ENCODE data around the gene COMMD4.

The COMMD4 gene

GRCh38 chr15:75356517-75356916 is 20.7 kb downstream of the COMMD4 start:
- DNase-seq (ENCODE audit: low read depth, low spot score) = no peak

GRCh38 chr15:75357976-75358673 is 22.3 kb downstream of the COMMD4 start:
- no peak for DNase-seq (ENCODE audit: low read depth, low spot score)

DNA sequence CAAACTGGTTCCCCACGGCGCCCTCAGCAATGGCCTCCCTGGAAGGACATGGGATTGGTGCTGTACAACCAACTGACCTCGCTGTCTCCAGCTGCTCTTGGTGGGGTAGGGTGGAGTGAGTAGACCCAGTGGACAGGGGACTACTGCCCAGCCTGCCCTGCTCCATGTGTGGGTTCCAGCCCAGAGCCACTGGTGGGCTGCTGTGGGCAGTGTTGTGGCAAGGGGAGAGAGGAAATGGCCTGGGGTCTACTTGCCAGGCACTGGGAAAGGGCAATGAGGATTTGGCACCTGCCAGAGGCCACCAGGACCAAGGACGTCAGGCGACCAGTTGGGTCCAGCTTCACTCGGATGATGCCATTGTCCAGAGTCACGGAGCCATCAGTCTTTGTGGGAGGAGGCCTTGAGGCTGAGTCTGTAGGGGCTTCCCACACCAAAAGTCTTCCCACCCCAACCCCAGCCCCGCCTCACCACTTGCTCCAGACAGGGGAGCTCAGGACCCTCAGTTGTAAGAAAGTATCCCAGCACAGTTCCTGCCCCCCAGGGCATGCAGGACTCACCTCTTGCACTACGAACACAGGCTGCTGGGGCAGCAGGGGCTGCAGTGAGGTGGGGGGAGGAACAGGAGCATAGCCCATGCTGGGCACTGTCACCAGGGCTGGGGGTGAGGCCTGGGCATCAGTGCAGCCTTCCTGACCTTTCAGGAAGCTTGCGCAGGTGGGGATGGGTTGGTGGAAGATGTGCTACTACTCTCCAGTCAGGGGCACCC is 23.1 kb downstream of the COMMD4 start:
- no peak for DNase-seq (ENCODE audit: low read depth, low spot score)

GRCh38 chr15:75359537-75360250 is 23.8 kb downstream of the COMMD4 start:
- DNase-seq (ENCODE audit: low read depth, low spot score) = no peak

DNA sequence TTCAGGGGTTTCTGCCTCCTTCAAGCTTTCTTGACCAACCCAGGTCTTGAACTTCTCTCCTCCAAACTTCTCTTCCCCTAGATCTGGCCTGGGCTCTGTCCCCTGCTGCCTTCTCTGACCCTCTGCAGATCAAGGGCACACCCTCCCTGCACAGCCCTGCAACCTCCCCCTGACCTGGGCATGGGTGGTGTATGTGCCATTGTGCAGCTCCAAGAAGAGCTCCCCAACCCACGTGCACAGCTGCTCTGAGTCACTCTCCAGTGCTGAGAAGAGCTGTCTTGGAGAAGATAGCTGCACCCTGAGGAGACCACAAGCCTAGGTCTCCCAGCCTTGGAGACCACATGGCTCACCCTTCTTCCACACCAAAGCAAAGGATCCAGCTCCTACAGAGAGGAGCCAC is 24.5 kb downstream of the COMMD4 start:
- no peak for DNase-seq (ENCODE audit: low read depth, low spot score)

GRCh38 chr15:75360856-75361255 is 25.0 kb downstream of the COMMD4 start:
- DNase-seq (ENCODE audit: low read depth, low spot score) = no peak

- DNase-seq (ENCODE audit: low read depth, low spot score) = no peak
Observed at GRCh38 chr15:75361361-75361988, 25.6 kb downstream of the COMMD4 start.

DNA sequence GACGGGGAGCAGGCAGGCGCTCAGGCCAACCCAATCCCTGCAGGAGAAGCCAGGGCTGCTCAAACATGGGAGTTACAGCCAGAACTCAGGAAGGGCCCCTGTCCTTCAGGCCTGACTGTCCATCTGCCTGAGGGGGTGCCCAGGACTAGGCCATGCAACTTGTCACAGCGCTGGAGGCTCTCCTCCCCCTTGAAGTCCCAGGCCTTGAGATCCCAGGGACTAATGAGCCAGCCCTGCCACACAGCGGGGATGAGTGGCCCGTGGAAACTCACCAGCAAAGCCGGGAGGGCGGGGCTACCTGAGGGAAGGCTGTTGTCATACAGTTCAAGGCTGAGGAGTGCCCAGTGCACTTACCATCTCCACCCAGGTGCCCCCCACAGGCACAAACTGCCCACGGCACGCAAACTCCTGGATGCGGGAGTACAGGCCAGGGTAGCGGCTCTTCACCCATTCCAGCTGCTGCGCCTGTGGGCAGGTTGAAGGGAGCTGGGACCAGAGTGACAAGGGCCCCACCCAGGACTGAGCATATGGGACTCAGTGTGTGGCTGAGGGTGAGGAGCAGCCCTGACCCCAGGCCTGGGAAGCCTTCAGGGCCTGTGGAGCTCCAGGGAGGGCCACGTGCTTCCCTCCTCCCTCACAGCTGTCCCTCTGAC is 26.3 kb downstream of the COMMD4 start:
- no peak for DNase-seq (ENCODE audit: low read depth, low spot score)

DNA sequence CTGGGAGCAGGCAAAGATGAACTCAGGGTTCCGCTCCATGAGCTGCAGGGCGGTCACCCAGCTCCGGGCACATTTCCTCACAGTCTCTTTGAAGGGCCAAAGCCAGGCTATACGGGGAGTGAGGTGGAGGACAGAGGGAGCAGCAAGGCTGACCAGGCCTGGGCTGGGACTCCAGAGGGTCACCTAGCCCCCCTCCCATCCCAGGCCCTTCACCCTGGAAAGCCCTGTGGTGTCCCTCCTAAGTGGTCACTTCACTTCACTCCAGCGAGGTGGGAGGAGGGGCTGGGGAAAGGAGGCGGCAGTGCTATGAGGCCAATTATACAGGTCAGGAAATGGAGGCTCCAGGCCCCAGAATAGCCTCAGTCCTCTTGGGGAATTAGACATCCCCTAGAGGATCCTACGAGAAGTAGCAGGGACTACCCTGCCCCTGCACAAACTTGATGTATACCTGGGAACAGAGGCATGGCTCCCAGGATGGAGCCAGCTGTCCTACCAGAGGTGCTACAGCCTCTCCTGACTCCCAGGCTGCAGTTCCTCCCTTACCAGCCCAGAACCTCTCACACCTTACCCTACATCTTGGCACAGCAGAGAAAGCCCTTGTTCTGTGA is 26.9 kb downstream of the COMMD4 start:
- no peak for DNase-seq (ENCODE audit: low read depth, low spot score)

- DNase-seq (ENCODE audit: low read depth, low spot score) = no peak
Observed at GRCh38 chr15:75363786-75364185, 27.9 kb downstream of the COMMD4 start.

DNA sequence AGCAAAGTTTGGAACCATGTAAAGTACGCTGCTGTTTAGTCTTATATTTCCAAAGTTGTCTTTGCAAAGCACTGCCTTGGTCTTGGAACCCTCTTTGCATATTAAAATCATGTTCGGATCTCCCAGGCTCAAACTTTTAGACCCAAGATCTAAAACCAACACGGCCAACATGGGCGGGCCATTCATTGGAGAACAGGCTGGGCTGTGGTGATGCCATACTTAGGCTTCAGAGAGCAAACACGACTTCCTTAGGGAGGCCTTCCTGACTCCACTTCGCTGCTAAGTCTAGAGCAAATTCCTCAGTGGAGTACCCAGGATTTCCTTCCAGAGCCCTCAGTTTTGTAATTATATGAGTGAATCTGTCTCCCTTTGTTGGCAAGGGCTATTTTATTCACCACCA is 29.0 kb downstream of the COMMD4 start:
- no peak for DNase-seq (ENCODE audit: low read depth, low spot score)

DNA sequence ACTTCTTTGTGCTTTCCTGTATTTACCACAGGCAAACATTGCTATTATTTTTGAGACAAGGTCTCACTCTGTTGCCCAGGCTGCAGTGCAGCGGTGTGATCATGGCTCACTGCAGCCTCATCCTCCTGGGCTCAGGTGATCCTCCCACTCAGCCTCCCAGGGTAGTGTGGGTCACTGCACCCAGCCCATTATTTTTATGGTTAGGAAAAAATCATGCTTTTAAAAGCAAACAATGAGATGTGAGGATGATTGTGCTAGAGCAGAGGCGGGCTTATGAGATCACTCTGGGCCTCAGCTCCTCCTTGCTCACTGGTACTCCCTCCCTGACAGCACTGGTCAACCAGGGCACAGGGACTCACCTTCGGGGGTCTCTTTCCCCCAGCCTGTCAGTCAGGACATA is 30.3 kb downstream of the COMMD4 start:
- DNase-seq (ENCODE audit: low read depth, low spot score) = no peak

DNA sequence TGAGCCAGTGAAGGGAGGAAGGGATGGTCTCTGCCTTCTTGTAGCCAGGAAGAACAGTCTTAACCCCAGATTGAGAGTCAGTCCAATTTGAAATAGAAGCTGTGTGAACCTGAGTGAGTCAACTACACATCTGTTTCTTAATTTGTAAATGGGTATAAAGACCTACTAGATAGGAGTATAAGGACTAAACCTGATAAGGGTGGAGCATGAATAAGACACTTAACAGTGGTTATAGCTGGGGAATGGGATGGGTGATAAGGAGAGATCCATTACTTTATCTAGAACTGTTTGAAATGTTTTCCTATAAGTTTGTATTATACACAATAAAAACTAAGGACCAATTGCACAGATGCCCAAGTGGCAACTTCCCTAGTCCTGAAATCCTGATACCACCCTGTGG is 31.1 kb downstream of the COMMD4 start:
- no peak for DNase-seq (ENCODE audit: low read depth, low spot score)

DNA sequence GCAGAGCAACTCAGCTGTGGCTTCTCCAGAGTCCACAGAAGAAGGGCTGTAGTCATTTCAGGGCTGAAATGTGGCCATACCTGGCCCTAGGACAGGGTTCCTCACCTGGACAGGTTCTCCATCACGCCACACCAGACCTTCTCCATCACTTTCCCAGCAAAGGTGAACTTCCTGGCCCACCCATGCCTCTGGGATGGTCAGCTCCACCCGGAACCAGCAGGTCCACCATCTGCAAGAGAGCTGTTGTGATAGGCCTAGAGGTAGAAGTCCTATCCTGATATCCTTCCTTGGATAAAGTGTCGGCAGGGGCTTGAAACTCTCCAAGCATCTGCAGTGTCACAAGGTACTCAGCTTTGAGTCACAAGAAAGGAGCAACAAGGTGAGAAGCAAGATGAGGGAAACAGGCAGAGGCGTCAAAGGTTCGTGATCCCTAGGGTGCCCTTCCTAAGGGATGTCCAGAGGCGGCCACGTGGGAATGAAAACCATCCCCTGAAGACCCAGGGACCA is 31.6 kb downstream of the COMMD4 start:
- DNase-seq (ENCODE audit: low read depth, low spot score) = no peak

DNA sequence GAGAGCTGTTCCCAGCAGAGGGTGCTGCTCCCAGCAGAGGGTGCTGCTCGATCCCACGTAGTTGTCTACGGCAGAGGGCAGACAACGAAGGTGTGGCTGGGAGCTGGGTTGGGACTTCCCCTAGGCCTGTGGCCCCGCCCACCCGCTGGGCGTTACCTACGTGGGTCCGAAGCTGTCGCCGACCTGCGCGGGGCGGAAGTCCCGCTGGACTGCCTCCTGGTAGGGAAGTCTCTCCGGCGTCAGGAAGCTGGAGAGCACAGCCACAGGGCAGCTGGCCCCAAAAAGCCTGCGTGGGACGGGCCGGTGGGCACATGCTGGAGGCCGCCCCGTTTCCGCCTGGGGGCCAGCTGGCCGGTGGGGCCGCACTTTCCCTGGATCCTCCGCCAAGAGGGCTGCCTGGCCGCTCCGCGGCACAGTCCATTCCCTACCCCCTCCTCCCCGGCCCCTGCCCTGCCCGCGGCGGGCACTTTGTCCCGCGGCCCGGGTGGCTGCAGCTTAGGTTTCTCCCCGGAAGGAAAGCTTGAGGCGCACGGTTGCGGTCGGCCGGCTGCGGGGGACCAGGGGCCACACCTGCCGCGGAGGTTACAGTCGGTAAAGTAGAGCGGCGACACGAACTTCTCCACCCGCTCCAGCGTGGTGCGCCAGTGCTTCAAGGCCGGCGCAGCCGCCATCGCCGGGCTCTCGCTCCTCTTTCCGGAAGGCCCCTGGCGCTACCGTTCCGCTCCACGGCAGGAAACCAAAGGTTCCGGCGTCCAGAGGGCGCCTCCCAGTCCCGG is 32.2 kb downstream of the COMMD4 start, which contains the start of gene MAN2C1:
Gene MAN2C1, minus strand, starts transcription at position 695 of the 776 bp plus-strand sequence. Its CDS starts 24 bp downstream, at position 671.
- peak; percentile 88 for DNase-seq (ENCODE audit: low read depth, low spot score)

- no peak for DNase-seq (ENCODE audit: low read depth, low spot score)
Observed at GRCh38 chr15:75368689-75369239, 32.9 kb downstream of the COMMD4 start.

GRCh38 chr15:75369897-75370581 is 34.2 kb downstream of the COMMD4 start:
- no peak for DNase-seq (ENCODE audit: low read depth, low spot score)

DNA sequence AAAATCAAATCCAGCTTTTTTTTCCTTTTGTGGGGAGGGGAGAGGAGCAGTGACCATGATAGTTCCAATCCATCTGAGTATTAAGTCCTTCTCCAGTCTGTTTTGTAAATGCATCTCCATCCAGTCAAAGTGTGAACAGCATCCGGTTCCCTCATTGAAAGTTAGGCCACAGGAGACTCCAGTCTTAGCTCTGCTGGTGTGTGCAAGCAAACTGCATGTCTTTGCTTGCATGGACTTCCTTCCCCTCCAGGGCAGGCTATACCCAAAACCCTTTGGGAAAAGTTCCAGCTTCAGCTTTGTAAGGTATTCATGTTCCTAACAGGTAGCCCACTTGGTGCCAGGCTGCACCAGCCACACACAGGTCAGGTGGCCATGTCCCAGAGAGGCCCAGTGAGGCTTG is 35.6 kb downstream of the COMMD4 start:
- no peak for DNase-seq (ENCODE audit: low read depth, low spot score)
